OCI-M1 (cell line): ENCODE data around the gene FKBP9.
"Not testable (repeated sequence)": the region's sequence is repeated elsewhere in the genome, so short reads cannot be mapped to it uniquely, and the experiment has no call there.

ENCODE experiments used
- DNase-seq: peaks from one replicate; lab custom pipeline; 2025; lab: John Stamatoyannopoulos, UW

The FKBP9 gene

GRCh38 chr7:33005690-33006089 lies 48.5 kb downstream of the FKBP9 start:
- not testable (repeated sequence) for DNase-seq

- DNase-seq: no peak
Measured at GRCh38 chr7:33009734-33010133, 52.5 kb downstream of the FKBP9 start.

- no peak for DNase-seq
Measured at GRCh38 chr7:33012364-33012763, 55.1 kb downstream of the FKBP9 start.

- DNase-seq: no peak
Measured at GRCh38 chr7:33024189-33024757, 67.0 kb downstream of the FKBP9 start.

DNA sequence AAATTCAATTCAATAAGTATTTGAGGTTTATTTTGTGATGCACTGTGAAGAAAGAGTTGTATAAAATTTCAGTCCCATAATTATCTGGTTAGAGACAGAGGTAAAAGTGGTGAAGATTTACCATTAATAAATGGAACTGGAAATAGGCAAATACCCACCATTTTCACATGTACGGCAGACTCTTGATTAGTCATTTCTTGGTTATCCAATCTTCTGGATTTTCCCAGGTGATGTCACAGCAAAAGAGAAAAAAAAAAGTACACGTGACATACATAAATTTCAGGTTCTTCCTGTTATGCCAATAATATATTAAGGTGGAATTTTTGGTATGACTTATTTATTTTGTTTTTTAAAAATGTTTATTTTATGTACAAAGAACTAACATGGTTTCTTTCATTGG lies 78.5 kb downstream of the FKBP9 start:
- DNase-seq: no peak

GRCh38 chr7:33038639-33039038 lies 81.4 kb downstream of the FKBP9 start:
- DNase-seq: peak; percentile 39

GRCh38 chr7:33039257-33039902 lies 82.1 kb downstream of the FKBP9 start:
- DNase-seq: peak; percentile 68

- peak; percentile 29 for DNase-seq
Measured at GRCh38 chr7:33039903-33040292, 82.7 kb downstream of the FKBP9 start.

- peak; percentile 79 for DNase-seq
Measured at GRCh38 chr7:33040803-33041516, 83.7 kb downstream of the FKBP9 start.

DNA sequence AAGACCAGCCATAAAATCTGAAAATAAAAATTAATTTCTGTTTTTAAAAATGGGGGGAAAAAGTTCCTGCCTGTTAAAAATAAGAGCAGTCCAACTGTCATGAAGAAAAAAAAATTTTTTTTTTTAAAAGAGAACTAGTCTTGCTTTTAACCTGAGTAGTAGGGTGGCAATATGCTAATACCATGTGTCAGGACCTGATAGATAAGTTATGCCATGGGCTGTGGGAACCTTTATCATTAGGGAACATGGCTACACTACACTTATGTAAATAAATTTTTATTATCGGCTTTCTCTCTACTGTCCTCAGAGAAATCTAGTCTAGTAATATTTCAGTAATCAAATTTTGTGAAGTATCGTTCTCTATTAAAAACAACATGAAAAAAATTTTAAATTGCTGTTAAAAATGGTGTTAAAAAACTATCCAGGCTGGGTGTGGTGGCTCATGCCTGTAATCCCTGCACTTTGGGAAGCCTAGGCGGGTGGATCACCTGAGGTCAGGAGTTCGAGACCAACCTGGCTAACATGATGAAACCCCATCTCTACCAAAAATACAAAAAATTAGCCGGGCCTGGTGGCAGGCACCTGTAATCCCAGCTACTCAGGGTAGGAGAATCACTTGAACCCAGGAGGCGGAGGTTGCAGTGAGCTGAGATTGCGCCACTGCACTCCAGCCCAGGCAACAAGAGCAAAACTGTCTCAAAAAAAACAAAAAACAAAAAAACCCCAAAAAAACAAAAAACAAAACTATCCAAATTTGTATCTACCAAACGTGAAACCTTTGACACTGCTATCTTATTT lies 84.6 kb downstream of the FKBP9 start:
- peak; percentile 62 for DNase-seq

- DNase-seq: peak; percentile 42
Measured at GRCh38 chr7:33043501-33044400, 86.5 kb downstream of the FKBP9 start.

DNA sequence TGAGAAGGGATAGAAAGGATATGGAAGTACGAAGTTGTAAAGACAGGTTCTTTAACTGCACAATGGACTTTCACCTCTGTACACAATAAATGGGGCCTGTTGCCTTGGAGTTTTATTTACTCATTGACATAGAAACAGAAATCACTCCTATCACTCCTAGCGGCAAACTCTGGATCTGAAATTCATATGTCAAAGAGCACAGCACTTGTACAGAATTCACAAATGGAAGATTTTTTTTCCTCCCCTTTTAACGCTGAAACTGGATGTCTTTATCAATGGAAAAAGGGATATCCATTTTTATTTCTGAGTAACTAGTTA lies 87.1 kb downstream of the FKBP9 start:
- DNase-seq: no peak

DNA sequence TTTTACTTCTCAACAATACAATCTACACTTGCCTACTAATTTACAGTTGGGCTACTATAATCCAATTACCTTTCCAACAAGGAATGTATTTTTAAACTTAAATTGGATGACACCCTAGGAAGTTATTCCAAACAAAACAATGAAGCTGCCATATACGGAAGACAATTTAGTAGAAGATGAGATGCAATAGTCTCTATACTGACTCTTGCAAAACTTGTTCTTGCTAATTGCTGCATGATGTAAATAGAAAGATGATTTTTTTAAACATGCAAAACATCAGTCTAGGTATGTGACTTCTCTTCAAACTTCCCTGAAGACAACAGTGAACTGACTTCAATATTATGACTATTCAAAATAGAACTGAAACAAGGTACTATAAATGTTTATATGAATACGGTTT lies 87.7 kb downstream of the FKBP9 start:
- DNase-seq: no peak

- no peak for DNase-seq
Measured at GRCh38 chr7:33048257-33048656, 91.0 kb downstream of the FKBP9 start.

GRCh38 chr7:33048704-33049103 lies 91.5 kb downstream of the FKBP9 start:
- no peak for DNase-seq

DNA sequence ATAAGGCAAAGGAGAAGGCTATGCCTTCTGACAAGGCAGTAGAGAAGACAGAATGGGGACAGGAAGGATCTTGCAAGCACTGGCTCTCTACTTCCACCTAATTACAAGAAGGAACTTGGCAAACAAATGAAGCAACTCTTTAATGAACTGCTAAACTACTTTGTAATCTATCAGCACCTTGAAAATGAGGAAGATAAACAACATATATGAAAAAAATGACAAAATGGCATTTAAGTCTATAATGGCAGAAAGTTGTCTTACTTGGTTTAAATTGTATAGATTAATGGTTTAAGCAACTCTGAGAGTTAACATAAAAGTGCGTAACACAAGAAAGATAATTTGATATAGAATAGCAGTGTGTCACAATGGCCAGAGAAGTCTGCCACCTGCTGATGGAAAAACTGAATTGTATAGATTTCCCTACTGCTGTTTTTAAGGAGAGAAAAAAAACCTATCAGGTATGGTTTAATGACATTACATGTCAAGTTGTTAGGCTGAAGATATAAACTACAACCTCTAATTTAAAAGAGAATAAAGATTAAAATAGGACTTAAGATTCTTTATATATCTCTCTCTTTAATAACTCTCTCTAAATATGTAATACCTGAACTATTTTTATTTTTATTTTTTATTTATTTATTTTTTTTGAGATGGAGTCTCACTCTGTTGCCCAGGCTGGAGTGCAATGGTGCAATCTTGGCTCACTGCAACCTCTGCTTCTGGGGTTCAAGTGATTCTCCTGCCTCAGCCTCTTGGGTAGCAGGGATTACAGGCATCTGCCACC lies 93.5 kb downstream of the FKBP9 start:
- DNase-seq: peak; percentile 74

DNA sequence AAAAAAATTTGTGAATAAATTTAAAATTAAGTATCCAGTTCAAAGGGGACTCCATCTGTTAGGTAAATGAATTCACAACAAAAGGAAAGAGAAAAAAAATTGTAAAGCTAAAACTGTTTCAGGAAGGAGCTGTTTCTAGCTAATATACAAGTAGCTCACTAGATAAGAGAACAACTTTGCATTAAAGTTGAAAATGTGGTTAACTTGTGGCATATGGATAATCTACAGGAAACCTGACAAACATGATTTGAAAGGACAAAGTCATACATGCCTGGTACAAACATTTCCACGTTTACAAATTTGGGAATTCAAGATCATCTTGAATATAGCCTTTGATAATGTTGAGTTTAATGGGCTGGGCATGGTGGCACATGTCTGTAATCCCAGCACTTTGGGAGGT lies 96.5 kb downstream of the FKBP9 start:
- DNase-seq: peak; percentile 47

DNA sequence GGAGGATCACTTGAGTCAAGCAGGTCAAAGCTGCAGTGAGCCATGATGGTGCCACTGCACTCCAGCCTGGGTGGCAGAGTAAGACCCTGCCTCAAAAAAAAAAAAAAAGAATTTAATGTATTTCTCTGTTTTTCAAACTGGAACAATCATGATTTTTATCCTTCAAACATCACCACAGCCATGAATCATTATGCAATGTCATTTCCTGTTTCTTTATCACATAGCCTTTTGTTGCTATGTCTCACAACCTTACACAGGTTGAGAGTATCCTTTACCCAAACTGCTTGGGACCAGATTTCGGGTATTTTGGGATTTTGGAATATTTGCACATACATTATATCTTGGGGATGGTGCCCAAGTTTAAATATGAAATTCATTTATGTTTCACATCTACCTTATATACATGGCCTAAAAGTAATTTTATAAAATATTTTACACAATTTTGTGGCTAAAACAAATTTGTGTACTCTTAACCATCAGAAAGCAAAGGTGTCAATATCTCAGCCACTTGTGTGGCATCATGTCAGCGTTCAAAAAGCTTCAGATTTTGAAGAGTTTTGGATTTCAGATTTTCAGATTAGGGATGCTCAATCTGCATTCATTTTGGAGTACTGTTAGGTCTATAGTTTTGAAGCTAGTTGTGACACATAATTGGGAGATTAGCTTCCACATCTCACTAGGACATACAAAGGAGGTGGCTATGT lies 97.2 kb downstream of the FKBP9 start:
- peak; percentile 50 for DNase-seq

- DNase-seq: no peak
Measured at GRCh38 chr7:33055158-33055557, 97.9 kb downstream of the FKBP9 start.
